Prostate gland (tissue), 2 donors: ENCODE measurements around the gene APOA1.

Experiments
- POLR2AphosphoS5 ChIP-seq: sonication (generic); formaldehyde crosslinking; IDR thresholded peaks from one replicate; pipeline ENCODE4 v1.6.1; 2017; ENCODE audit warnings: antibody characterized with exemption
- TF ChIP-seq, protein P1 (sequence below), 4 experiments: fragments of 200-600 bp in 2 of 4; fragments of 450-650 bp in 2 of 4; sonication (generic) in 2 of 4; IDR thresholded peaks; 1 replicate in 3 of 4; 2 replicates in 1 of 4; pipeline ENCODE4 v1.5.1; 2016 to 2019; ENCODE audit warnings: antibody characterized with exemption in 4 of 4, mild to moderate bottlenecking in 2 of 4, moderate library complexity in 2 of 4

- TF ChIP-seq, protein P1, sequence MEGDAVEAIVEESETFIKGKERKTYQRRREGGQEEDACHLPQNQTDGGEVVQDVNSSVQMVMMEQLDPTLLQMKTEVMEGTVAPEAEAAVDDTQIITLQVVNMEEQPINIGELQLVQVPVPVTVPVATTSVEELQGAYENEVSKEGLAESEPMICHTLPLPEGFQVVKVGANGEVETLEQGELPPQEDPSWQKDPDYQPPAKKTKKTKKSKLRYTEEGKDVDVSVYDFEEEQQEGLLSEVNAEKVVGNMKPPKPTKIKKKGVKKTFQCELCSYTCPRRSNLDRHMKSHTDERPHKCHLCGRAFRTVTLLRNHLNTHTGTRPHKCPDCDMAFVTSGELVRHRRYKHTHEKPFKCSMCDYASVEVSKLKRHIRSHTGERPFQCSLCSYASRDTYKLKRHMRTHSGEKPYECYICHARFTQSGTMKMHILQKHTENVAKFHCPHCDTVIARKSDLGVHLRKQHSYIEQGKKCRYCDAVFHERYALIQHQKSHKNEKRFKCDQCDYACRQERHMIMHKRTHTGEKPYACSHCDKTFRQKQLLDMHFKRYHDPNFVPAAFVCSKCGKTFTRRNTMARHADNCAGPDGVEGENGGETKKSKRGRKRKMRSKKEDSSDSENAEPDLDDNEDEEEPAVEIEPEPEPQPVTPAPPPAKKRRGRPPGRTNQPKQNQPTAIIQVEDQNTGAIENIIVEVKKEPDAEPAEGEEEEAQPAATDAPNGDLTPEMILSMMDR (IDR thresholded peaks at IDR 0.05), result no peak
- TF ChIP-seq POLR2AphosphoS5, result no peak
Observed at GRCh38 chr11:116860303-116860702, 22.9 kb upstream of the APOA1 start.
